ENCODE results near the gene GGPS1. TPM values are rescaled to one million over a fixed set of nuclear protein-coding genes. Genes with fewer than 3 reads are reported as not detected.

Gene GGPS1
- total RNA-seq, 4 donors from 2014 or later: 24.3 to 42.7 (median 33.2) TPM

DNA sequence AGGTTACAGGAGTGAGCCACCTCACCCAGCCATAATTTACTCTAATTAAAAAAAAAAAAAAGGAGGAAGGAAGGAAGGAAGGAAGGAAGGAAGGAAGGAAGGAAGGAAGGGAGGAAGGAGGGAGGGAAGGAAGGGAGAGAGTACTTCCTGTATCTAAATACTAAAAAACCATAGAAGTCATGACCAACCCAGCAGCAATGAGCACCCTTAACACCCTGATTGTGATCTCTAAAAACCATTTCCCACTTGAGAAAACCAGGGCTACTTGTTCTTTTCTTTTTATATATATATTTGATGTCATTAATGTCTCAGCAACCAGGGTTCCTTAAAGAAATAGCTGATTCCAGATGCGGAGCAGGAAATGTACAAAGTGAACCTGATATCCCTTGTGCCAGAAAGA is 31.6 kb upstream of the GGPS1 start:
- H3K4me1 ChIP-seq: peaks cover 19% of the 10 kb centered on the region in 2 donors
- intact Hi-C loops (cut with DNase I): no loop called here
- H3K27ac ChIP-seq: peak overlapping the region; percentile 73 to 83 (median 78)
- no peak overlapping the region for H3K4me3 ChIP-seq (replicated peaks in 1 of 3)
- H3K36me3 ChIP-seq: no peaks in the 10 kb centered on the region
- no peaks in the 10 kb centered on the region for H3K9me3 ChIP-seq
- WGBS, 2 donors: 96 to 98% methylated on average over 1 of the region's 1 CpG
- TF ChIP-seq POLR2A (IDR thresholded peaks at IDR 0.05): no peak
- TF ChIP-seq, protein P1, sequence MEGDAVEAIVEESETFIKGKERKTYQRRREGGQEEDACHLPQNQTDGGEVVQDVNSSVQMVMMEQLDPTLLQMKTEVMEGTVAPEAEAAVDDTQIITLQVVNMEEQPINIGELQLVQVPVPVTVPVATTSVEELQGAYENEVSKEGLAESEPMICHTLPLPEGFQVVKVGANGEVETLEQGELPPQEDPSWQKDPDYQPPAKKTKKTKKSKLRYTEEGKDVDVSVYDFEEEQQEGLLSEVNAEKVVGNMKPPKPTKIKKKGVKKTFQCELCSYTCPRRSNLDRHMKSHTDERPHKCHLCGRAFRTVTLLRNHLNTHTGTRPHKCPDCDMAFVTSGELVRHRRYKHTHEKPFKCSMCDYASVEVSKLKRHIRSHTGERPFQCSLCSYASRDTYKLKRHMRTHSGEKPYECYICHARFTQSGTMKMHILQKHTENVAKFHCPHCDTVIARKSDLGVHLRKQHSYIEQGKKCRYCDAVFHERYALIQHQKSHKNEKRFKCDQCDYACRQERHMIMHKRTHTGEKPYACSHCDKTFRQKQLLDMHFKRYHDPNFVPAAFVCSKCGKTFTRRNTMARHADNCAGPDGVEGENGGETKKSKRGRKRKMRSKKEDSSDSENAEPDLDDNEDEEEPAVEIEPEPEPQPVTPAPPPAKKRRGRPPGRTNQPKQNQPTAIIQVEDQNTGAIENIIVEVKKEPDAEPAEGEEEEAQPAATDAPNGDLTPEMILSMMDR (IDR thresholded peaks at IDR 0.05): no peak
- H3K27me3 ChIP-seq: no peaks in the 10 kb centered on the region
- DNase-seq: no peak

- H3K27ac ChIP-seq: peak overlapping the region in 1 of 3 donors; percentile 83
Measured at GRCh38 chr1:235297579-235297978, 30.8 kb upstream of the GGPS1 start.

DNA sequence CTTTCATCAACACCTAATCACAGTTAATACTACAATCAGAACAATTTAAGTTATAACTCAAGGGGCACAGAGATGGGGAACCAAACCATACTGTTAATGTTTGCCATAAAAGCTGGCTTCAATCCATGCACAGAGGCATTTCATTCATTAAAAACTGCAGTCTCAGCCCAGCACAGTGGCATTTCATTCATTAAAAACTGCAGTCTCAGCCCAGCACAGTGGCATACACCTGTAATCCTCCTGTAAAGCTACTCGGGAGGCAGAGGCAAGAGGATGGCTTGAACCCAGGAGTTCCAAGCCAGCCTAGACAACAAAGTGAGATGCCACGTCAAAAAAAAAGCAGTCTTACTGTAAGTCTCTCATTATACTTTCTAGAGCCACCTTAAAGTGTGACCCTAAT is 29.6 kb upstream of the GGPS1 start:
- Histone ChIP-seq H3K27ac (no peak overlapping the region), H3K27me3 (no peaks in the 10 kb centered on the region), H3K4me3 (replicated peaks in 1 of 3) (no peak overlapping the region), H3K4me1 (peaks cover 19% of the 10 kb centered on the region in 2 donors), H3K36me3 (no peaks in the 10 kb centered on the region), H3K9me3 (no peaks in the 10 kb centered on the region)
- WGBS, 2 donors: 61 to 68% methylated on average over 2 of the region's 2 CpGs
- intact Hi-C loops (cut with DNase I): no loop called here
- TF ChIP-seq POLR2A (IDR thresholded peaks at IDR 0.05): no peak
- TF ChIP-seq, protein P1 (IDR thresholded peaks at IDR 0.05): no peak
- DNase-seq: no peak

More at GRCh38 chr1:235297579-235297978, 30.8 kb upstream of the GGPS1 start:
- TF ChIP-seq POLR2A (IDR thresholded peaks at IDR 0.05): no peak
- TF ChIP-seq, protein P1 (IDR thresholded peaks at IDR 0.05): no peak
- H3K9me3 ChIP-seq: no peaks in the 10 kb centered on the region
- H3K4me1 ChIP-seq: peaks cover 19% of the 10 kb centered on the region in 2 donors
- 85% methylated on average over 3 of the region's 3 CpGs for WGBS, 2 donors
- H3K36me3 ChIP-seq: no peaks in the 10 kb centered on the region
- DNase-seq: no peak
- H3K27me3 ChIP-seq: no peaks in the 10 kb centered on the region
- no peak overlapping the region for H3K4me3 ChIP-seq (replicated peaks in 1 of 3)
- intact Hi-C loops (cut with DNase I): no loop called here

GRCh38 chr1:235299169-235299858 is 29.1 kb upstream of the GGPS1 start:
- no peaks in the 10 kb centered on the region for H3K36me3 ChIP-seq
- TF ChIP-seq, protein P1 (IDR thresholded peaks at IDR 0.05): no peak
- TF ChIP-seq POLR2A (IDR thresholded peaks at IDR 0.05): no peak
- intact Hi-C loops (cut with DNase I): no loop called here
- no peak overlapping the region for H3K27ac ChIP-seq
- peaks cover 19% of the 10 kb centered on the region in 2 donors for H3K4me1 ChIP-seq
- no peak overlapping the region for H3K4me3 ChIP-seq (replicated peaks in 1 of 3)
- DNase-seq: no peak
- 84 to 89% methylated on average over 10 of the region's 10 CpGs for WGBS, 2 donors
- H3K9me3 ChIP-seq: no peaks in the 10 kb centered on the region
- H3K27me3 ChIP-seq: no peaks in the 10 kb centered on the region

DNA sequence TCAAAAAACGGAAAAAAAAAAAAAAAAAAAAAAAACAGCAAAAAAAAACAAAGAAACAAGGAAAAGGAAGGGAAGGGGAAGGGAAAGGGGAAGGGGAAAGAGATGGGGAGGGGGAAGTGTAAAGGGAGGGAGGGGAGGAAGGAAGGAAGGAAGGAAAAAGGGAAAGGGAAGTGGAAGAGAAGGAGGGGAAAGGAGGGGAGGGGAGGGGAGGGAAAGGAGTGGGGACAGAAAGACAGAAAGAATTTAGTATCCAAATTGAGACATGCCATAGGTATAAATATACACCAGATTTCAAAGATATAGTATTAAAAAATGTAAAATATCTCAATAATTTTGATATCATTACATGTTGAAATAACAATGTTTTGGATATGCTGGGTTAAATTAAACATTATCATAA is 26.2 kb upstream of the GGPS1 start:
- 67 to 73% methylated on average over 1 of the region's 1 CpG for WGBS, 2 donors
- intact Hi-C loops (cut with DNase I): no loop called here

More for the DNA sequence above, 26.2 kb upstream of the GGPS1 start:
- H3K9me3 ChIP-seq: no peaks in the 10 kb centered on the region
- H3K36me3 ChIP-seq: no peaks in the 10 kb centered on the region
- DNase-seq: no peak
- H3K4me3 ChIP-seq (replicated peaks in 1 of 3): no peak overlapping the region
- TF ChIP-seq, protein P1 (IDR thresholded peaks at IDR 0.05): no peak
- no peak for TF ChIP-seq POLR2A (IDR thresholded peaks at IDR 0.05)
- H3K27ac ChIP-seq: no peak overlapping the region
- H3K27me3 ChIP-seq: no peaks in the 10 kb centered on the region
- H3K4me1 ChIP-seq: peaks cover 8 to 15% of the 10 kb centered on the region in 2 donors
